GM06990 (cell line): ENCODE data around the gene GFRA4.
A peak's percentile ranks its signal among the peaks of the same experiment; 100 is the strongest.

Source experiments
- DNase-seq: peaks from one replicate; pipeline ENCODE4 v3.0.0-alpha.2; 2011; ENCODE audit not compliant: insufficient read length; ENCODE audit errors: extremely low read depth
- H3K27me3 ChIP-seq: replicated peaks from 2 replicates; pipeline ENCODE4 v1.6.0; 2011; ENCODE audit warnings: low read length; ENCODE audit not compliant: control insufficient read depth, insufficient read depth
- H3K36me3 ChIP-seq: 2 replicates; pipeline ENCODE4 v1.5.1; 2011; ENCODE audit warnings: low read length; ENCODE audit not compliant: control insufficient read depth, insufficient read depth
- H3K4me3 ChIP-seq: replicated peaks from 2 replicates; pipeline ENCODE4 v1.5.1; 2011; ENCODE audit warnings: low read depth, mild to moderate bottlenecking, control low read depth, low read length
- TF ChIP-seq, protein P1 (sequence below): IDR thresholded peaks from 2 replicates; pipeline ENCODE4 v1.5.1; 2011; ENCODE audit warnings: low read length, control low read depth, mild to moderate bottlenecking, inconsistent platforms; ENCODE audit not compliant: insufficient read depth, poor library complexity, severe bottlenecking

Gene GFRA4

DNA sequence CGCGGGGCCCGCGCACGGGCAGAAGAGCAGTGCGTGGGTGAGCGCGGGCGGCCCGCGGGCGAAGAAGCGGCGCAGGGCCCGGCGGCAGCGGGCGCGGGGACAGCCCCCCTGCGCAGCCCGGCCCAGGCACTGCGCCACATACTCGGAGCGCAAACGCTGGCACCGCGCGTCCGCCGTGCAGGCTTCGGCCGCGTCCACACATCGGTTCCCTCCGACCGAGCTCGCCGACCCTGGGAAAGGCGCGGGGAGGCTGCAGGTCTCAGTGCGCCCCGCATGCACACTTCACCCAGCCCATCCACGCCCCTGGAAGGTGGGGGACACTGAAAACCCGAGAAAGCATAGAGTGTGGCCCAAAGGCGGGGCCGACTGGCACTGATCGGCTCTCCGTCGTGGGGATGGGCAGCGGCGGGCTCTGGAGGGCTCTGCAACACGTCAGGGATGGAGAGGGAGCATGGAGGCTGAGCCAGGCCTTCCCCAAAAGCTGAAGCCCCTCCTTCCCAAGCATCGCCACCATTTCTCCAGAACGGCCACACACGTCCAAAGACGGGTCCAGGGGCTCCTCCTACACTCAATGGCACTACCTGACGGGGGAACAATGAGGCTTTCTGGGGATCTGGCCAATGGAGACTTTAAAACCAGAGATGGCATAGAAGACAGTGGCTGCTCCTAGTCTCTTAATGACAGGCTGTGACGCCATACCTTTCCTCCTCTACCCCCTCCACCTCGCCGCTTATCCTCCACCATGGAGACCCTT is 2.0 kb downstream of the GFRA4 start:
- no peaks in the 10 kb centered on the region for H3K36me3 ChIP-seq
- TF ChIP-seq, protein P1, sequence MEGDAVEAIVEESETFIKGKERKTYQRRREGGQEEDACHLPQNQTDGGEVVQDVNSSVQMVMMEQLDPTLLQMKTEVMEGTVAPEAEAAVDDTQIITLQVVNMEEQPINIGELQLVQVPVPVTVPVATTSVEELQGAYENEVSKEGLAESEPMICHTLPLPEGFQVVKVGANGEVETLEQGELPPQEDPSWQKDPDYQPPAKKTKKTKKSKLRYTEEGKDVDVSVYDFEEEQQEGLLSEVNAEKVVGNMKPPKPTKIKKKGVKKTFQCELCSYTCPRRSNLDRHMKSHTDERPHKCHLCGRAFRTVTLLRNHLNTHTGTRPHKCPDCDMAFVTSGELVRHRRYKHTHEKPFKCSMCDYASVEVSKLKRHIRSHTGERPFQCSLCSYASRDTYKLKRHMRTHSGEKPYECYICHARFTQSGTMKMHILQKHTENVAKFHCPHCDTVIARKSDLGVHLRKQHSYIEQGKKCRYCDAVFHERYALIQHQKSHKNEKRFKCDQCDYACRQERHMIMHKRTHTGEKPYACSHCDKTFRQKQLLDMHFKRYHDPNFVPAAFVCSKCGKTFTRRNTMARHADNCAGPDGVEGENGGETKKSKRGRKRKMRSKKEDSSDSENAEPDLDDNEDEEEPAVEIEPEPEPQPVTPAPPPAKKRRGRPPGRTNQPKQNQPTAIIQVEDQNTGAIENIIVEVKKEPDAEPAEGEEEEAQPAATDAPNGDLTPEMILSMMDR = no peak
- DNase-seq = no peak
- peaks cover 2% of the 10 kb centered on the region; the same call in 1 of the 2 replicates for H3K27me3 ChIP-seq
- H3K4me3 ChIP-seq = no peak overlapping the region

DNA sequence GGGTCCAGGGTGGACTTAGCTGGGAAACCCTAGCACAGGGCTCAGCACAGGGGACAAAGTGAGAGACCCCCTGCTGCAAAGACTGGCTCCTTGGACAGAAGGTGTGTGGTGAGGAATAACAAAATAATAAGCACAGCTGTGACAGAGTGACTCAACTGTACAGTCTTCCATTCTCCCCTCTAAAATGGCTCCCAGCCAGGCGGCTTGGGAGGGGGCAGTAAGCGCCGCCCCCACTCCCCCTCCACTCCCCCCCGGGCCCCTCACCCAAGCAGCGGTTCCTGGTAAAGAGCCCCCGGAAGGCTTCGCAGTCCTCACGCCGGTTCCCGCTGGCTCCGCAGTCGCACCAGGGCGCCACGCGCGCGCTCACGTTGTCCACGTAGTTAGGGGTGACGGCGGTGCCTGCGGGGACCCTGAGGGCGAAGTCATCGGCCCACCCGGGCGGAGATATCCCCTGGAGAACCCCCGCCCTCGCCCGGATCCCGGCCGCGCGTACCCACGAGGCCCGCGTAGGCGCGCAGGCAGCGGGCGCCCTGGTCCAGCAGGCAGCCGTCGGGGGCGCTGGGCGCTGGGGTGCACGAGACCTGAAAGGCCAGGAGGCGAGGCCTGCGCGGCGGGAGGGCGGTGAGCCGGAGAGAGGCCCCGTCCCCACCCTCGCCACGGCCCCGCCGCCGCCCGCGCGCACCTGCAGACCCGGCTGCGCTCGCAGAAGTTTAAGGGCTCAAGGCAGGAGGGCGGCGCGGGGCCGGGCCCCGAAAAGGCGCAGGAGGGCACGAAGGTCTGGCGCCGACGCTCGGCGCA is 2.7 kb downstream of the GFRA4 start:
- no peak overlapping the region for H3K4me3 ChIP-seq
- no peaks in the 10 kb centered on the region for H3K36me3 ChIP-seq
- H3K27me3 ChIP-seq = peaks cover 2% of the 10 kb centered on the region; the same call in 1 of the 2 replicates
- TF ChIP-seq, protein P1 = no peak
- no peak for DNase-seq

DNA sequence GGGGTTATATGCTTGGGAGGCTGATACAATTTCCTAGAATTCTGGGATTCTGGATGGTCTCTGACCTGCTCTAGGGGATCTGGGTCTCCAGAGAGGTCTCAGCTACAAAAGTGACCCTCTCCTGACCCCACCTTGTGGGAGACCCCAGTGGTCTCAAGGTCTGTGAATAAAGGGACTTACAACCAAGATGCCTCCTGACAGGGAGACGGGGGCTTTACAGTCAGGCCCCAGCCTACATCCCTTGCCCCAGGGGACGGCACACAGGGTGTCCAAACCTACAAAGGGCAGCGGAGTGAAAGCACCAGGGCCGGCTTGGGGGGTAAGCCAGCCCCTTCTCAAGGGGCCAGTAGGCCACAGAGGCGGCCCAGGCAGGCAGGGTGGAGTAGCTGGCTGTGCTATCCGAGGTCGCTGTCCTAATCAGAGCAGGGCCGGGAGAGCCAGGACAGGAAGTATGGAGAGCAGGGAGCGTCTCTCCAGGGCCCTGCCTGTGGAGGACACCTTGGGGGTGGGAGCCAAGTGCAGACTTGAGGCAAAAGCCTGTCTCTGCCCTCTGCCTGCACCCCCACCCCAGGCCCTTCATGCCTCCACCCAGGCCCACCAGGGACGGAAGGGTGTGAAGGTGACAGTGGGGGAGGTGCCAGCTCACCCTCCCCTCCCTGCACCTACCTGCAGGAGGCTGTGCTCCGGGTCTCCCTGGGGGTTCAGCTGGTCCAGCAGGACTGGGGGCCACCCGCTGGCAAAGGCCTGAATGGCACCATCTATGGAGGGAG is 3.5 kb downstream of the GFRA4 start:
- TF ChIP-seq, protein P1 = peak; percentile 25
- H3K36me3 ChIP-seq = no peaks in the 10 kb centered on the region
- H3K4me3 ChIP-seq = no peak overlapping the region
- no peak for DNase-seq
- peaks cover 2% of the 10 kb centered on the region; the same call in 1 of the 2 replicates for H3K27me3 ChIP-seq

DNA sequence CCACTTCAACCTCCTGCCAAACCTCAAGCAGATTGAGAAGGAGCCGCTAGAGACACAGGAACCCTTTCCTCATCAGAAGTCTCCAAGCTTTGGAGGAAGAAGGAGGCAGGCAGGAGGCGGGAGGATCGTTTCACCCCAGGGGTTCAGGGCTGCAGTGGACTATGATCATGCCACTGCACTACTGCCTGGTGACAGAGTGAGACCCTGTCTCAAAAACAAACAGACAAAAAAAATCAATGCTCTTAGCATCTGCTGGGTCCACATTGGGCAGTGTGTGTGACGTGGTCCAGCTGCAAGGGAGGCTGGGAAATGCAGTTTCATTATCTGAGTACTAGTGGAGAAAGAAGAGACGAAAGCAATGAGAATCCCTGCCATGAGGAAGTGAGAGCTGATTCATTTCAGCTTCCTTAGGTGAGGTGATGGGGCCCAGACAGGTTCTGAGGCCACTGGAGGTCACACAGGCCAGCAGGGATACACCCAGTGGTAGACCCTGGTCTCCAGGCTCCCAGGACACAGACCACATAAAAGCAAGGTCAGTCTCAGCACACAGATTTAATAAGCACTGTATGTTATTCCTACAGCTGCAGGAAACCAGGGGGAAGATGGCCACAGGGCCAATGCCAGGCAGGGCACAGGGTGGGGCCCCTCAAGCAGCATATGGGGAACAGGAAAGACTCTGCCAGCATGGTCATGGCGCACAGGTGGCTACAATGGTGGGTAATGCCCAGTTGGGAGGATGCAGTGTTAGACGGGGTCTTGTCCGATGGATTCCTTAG is 4.3 kb downstream of the GFRA4 start:
- peak; percentile 61 for DNase-seq
- peaks cover 2% of the 10 kb centered on the region; the same call in 1 of the 2 replicates for H3K27me3 ChIP-seq
- TF ChIP-seq, protein P1 = no peak

More for the DNA sequence above, 4.3 kb downstream of the GFRA4 start:
- no peaks in the 10 kb centered on the region for H3K36me3 ChIP-seq
- H3K4me3 ChIP-seq = no peak overlapping the region
